NCI-H748 (cell line): Measurements from ENCODE around the gene NOL9.
"Not testable (repeated sequence)": the region's sequence is repeated elsewhere in the genome, so short reads cannot be mapped to it uniquely, and the experiment has no call there.

Experiments
- DNase-seq: peaks from one replicate; lab custom pipeline; 2025; ENCODE audit not compliant: unreplicated experiment; lab: John Stamatoyannopoulos, UW

Gene NOL9

DNA sequence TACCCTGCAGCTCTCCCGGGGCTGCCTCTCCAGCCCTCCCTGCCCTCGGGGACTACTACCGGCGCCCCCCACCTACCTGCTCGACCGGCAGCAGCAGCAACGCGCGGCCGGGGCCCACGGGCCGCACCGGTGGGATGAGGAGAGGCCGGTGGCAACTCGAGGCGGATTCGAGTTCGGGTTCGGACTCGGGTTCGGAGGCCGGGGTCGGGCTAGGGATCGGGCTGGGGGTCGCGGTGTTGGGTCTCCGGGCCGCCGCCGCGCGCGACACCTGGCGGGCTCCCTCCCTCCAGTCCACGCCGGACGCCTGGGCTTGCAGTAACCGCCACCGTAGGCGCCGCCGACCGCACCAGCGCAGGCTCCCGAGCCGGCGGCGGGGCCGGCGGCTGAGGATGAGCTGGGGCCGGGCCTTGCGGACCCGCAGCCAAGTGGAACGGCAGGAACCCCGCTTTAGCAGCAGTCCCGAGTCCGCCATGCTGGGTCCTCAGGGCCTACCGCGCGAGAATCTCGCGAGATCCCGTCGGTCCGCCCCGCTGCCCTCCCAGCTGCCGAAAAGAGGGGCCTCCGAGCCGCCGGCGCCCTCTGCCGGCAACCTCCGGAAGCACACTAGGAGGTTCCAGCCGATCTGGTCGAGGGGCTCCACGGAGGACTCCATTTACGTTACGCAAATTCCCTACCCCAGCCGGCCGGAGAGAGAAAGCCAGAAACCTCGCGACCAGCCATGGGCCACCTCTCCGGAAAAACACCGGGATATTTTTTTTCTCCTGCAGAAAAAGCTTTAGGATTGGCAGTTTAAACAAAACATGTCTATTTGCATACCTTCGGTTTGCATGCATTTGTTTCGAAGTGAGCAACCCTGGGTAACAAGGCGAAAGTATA, at the start of gene NOL9:
NOL9 (minus strand) TSS at position 483 of the 876 bp plus-strand sequence; CDS start at position 472, 11 bp downstream.
- DNase-seq, result peak; percentile 87

DNA sequence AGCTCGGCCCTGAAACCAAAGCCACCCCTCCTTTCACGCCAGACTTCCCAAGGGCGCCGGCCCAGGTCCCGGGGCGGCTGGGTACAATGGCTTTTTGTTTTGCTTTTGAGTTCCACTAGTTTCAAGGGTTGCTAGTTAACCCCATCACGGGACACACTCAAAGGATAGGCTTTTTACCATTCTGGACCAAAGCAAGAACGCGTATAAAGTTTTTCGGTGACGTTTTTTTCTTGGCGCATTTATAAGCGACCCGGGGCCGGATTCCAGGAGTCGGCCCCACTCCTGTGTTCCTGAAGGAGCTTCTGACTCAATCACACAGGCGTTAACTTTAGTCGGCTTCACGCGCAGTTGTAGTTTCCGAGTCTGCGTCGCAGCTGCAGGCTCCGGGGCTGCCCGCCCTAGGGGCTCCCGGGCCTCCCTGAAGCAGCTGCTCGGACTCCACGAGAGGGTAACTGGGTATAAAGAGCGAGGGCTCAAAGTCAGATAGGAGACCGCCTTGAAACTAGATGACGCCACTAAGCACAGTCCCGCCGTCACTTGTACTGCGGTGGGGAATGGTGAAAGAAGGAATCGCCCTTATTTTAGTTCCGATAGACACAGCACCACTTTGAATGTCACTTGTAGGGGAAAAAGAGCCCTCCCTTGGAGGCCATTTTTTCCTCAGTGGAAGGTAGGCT, 49.1 kb upstream of the NOL9 start:
- peak; percentile 29 for DNase-seq

DNA sequence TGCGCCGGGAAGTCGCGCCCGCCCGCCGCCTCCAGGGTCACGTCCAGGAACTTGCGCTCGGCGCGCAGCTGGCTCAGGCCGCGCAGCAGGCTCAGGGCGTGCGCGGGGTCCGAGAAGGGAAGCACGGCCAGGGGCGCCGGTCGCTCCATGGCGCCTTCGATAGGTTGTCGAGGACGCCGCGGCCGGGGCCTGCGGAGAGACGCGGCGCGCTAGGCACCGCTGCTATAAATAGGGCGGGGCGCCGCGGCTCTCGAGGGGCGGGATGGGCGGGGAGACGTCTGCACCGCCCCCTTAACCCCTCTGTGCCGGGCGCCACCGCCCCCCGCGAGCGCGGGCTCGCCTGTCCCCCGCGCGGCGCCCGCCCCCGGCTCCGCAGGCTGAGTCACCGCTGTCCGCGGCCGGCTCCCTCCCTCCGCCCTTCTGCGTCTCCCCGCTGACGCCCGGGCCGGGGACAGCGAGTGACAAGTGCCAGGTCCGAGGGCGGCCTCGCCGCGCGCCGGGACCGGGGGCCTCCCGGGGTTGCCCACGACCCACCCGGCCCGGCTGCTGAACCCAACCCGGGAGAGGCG, 48.4 kb upstream of the NOL9 start, which contains the start of gene KLHL21:
KLHL21 (minus strand) TSS at position 201 of the 569 bp plus-strand sequence; CDS start at position 149, 52 bp downstream.
- DNase-seq, result peak; percentile 76

DNA sequence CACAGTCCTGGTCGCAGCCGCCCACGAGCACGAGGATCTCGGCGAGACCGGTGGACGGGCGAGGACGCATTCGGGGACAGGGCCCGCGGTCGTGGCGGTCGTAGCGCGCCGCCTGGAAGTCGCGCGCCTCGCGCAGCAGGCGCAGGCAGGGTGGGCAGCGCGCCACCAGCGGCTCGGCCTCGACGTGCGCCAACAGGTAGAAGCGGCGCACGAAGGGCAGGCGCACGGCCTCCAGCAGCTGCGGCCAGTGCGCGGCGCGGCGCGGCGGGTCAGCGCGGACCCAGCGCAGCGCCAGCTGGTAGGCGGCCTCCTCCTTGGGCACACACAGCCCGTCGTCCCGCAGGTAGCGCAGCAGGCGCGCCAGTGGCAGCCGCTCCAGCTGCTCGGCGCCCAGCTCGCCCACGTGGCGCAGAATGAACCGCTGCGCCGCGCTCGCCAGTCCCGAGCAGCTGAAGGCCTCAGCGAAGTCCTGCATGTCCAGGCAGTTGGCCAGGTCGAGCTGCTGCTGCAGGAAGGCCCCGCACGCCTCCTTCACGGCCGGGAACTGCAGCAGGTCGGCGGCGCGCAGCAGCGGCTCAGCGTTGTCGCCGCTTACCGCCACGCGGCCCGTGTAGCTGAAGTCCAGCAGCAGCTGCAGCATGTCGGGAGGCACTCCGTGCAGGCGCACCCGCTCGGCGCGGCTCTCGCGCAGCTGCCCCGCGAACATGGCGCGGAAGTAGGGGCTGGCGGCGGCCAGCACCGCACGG, 47.8 kb upstream of the NOL9 start:
- peak; percentile 76 for DNase-seq

DNA sequence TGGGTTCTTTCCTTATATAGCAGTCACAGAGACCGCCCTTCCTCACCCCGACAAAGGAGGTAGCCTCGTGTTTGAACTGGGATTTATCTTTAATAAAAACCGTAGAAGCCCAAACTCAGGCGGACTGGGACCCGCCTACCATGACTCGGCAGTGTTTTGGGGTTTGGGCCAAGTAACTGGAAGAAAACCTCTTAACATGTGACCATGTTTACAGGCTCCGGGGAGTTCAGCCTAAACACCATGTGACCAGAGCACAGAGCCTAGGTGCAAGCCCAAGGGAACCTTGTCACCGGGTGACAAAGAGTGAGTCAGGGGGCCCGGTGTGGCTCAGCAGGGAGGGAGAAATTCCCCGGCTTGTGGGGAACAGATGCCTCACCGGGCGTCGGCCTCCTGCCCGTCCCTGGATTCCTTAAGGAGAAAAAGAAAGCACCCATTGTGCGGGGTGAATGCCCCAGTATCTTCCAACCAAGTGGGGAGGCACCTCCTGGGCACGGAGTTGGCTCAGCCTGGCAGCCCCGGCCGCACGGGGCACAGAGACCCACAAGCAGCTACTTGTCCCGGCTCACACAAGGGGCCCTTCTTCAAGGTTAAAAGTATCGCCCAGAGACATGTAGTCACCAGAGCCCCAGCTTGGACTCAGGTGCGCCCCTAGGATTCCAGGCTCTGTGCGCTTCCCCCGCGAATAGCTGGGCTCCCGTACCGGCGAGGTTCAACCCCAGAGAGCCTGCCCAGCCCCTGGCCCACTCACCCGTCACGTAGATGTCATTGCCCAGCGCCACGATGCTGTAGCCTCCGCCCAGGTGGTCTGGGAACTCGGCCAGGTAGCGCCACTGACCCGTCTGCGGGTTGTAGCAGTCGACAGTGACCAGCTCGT, 47.0 kb upstream of the NOL9 start:
- peak; percentile 55 for DNase-seq

DNA sequence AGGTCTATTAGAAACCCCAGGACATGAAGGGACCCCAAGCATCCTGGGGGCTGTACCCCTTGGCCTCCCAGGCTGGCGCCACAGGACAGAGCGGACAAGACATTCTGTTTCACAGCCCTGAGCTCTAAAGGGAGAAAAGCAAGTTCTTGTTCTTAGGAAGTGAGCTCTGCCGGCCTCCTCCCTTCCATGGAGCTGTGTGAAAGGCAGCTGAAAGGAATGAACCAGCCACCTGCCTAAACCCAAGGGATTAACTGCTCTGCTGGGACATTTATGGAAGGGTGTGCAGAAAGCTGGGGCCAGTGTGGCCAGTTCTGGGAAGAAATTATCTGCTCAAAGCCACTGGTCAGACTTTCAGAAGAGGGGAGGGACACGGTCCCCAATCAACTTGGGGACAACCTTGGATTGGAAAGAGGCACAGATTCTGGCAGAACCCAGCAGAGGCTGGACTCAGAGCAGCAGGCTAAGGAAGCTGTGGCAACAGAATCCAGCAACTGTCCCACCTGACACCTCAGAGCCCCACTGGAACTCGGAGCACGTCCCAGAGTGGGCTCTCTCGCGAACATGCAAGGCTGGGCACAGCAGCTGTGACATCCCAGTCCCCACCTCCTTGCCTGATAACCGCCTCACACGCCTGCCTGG, 46.2 kb upstream of the NOL9 start:
- DNase-seq, result no peak

DNA sequence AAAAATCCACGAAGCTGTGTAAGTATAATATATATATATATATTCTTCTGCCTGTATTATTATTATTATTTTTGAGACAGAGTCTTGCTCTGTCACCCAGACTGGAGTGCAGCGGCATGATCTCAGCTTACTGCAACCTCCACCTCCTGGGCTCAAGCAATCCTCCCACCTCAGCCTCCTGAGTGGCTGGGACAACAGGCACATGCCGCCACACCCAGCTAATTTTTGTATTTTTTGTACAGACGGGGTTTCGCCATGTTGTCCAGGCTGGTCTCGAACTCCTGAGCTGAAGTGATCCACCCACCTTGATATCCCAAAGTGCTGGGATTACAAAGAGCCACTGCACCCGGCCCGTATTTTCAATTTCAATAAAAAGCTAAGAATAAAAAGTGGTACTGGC, 45.7 kb upstream of the NOL9 start:
- DNase-seq, result not testable (repeated sequence)

DNA sequence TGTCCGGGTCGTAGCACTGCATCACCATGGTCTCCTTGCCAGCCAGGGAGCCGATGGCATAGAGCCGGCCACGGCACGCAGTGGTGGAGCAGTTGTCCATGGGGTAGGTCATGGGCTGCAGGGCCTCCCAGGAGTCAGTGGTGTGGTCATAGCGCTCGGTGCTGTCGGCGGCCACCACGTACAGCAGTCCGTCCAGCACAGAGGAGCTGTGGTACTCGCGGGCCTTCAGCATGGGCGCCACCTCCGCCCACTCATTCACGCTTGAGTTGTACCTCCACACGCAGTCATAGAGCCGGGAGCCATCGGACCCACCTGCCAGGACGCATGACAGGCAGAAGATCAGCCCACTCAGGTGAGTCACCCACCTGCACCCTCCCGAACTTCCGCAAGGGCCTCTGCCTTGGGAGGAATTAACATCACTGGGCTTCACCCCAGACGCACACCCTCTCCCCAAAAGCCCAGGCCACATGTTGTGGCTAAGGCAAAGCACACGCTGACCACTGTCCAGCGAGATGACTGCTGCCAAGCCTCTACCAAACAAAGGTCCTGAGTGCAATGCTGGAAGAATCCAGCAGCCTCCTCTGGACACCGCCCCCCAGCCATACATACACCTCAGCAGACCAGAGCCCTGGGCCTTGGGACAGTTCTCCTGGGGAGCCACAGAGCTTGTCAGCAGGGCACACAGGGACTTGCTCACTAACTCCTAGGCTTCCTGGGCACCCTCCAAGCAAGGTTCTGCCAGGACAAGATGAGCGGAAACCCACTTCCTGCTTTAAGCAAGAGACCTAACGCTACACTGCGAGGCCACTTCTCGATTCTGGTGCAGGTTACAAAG, 45.0 kb upstream of the NOL9 start:
- DNase-seq, result no peak

DNA sequence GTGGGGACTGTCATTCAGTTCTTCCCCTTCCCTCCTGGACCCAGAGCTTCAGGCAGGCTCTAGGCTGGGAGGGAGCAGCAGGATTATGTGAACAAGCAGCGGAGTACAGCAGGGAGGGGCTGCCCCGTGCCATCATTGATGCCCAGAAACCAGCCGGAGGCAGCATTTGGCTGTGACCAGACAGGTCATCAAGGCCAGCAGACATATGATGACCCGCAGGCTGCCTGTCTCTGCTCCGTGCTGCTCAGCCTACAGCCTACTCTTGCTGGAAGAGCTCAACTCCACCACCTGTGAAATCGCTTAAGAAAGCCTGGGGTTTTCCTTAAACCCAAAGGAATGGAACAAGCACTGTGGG, 43.4 kb upstream of the NOL9 start:
- DNase-seq, result no peak

DNA sequence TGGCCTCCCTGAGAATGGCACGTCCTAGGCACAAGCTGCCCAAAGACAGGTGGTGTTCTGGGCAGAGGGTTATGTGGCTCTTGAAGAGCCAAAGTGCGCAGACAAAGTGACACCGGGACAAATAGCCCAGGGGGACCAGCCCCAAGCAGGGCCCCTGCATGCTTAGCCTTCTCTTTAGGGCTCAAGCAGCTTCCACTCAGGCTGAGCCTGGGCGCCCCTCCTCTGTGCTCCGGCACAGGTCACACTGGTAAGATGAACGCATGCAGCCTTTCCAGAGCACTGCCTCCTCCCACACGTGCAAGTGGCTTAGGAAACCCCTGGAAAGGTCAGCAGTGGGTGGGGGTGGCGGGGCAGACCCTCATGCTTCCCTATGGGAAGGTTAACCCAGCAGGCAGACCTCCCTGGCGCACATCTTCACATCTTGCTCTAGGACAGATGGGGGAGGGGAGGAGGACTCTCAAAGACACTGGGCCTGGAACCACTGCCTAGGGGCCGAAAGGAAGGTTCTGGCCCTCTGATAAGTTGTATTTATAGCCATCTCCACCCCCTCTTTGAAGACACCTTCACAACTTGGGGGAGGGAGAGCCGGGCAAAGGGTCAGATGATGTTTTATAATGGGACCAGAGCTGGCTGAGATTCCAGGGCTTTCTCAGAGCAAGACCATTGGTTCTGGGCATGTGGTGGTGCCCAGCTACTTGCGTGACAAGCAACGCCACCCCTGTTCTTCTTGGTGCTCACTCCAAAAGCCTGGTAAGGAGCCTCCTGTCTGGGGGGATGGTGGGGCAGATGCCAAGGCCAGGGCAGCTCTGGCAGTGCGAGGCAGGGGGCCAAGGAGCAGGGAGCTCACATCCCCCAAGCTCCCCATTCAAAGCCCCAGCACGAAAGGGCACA, 42.8 kb upstream of the NOL9 start:
- no peak for DNase-seq

DNA sequence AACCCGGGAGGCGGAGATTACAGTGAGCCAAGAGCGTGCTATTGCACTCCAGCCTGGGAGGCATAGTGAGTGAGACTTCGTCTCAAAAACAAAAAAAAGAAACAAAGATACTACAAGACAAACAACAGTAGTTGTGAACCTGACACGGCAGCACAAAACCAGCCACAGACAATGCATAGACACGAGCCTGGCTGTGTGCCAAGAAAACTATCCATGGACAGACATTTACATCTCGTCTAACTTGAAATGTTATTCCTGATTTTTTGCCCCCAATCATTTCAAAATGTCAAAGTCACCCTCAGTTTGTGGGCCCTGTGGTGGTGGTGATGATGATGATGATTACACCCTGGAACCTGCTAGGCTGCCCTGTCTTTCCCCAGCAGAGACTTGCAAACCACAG, 42.0 kb upstream of the NOL9 start:
- no peak for DNase-seq

DNA sequence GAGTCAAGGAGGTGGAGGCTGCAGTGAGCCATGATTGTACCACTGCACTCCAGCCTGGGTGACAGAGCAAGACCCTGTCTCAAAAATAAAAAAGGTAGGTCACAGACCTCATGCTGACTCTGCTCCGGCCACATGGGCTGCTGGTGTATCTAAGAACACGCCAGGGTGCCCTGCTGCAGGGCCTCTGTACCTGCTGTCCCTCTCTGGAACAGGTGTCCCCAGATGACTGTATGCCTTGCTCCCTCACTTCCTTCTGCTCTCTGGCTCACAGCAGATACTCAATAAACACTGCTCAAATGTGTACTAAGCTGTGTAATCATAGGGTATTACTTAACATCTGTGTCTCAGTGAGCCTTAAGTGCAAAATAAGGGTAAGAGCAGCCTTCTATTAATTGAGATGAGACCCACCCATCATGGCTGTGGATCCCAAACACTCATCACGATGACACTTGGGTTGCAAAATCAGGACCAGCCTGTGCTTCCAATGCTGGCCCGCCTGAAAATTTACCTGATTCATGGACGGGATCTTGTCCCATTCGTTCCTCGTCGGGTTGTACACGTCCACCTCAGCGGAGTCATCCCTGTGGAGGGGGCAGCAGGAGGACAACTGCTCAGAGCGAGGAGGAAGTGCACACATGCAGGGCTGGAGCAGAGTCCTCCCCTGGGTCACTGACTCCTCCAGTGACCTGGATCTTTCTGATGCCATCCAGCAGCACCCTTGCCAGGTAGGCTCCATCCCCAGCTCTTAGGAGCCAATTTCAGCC, 40.8 kb upstream of the NOL9 start:
- DNase-seq, result no peak

DNA sequence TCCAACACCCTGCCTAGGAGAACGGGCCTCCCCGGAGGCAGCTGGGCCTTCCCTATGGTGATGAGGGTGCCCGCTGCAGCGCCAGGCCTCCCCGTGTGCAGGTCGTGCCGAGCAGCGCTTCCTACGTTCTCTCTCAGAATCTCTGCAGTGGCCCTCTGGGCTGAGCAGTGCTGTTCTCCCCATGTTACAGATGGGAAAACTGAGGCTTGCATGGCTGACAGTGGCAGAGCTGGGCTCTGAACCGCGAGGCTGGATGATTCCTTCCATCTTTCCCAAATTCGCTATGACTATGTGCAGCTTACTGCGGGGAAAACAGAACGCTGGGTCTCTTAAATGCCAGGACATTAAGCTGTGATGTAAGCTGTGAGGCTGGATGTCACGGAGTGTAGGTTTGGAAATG, 39.5 kb upstream of the NOL9 start:
- DNase-seq, result no peak

DNA sequence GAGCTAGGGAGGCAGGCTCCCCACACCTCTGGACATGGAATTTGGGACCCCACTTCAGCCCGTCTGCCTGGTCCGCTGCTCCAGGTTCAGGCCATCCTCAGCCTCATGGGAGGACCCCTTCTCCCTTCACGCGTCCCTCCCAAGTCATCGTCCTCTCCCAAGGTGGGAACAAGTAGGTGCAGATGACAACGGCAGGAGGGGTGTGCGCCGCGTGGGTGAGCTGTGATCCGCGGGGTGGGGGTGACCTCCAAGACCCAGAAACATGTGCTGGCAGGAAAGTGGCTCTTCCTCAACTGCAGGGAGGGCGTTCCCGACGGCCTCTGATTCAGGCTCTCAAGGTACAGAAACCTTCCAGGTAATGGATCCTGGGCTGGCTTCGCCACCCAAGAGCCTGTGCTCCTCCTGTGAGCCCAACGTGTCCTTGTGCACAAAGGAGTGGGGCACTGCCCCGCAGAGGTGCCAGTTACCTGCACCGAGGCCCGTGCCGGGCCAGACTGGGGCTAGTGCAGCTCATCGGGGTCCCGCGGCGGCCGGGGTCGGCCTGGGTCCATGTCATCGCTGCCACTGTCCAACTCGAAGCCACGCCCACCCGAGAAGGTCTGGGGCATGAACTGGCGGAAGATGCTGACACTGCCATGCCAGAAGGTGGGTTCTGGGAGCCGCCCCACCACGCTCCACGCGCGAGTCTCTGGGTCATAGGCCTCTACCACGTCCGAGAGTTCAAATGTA, 38.7 kb upstream of the NOL9 start:
- no peak for DNase-seq

DNA sequence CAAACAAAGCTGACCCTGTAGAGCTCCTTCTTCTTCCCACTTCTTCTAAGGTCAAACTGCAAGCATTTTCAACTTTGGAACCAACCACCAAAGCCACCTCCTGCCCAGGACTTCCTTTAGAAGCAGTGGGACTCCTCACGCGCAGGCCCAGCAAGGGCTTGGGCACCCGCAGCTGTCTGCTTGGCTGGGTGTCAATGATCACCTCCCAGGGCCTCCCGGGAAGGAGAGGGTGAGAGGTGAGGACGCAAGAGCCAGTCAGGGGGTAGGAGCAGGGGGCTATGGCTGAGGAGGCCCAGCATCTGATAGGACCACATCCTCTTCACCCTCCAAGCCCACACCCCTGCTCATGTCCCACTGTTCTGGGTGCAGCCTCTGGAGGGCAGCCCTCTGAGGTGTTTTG, 38.1 kb upstream of the NOL9 start:
- DNase-seq, result no peak

DNA sequence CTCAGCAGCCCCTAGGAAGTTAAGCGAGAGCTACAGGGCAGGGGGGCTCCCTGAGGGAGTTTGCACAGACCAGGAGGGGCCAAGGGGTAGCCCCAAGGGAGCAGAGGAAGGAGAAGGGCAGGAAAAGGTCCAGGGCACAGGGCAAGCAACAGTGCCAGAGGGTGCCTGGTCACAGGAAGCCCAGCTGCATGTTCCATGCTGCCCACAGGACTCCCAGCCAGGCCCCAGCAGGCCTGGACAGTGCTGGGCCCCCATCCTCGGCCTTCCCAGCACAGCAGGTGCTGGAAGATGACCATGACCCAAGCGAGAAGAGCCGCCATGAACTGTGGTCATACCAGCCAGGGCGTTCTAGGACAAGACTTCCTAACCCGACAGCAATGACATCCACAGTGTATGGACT, 37.3 kb upstream of the NOL9 start:
- DNase-seq, result no peak

DNA sequence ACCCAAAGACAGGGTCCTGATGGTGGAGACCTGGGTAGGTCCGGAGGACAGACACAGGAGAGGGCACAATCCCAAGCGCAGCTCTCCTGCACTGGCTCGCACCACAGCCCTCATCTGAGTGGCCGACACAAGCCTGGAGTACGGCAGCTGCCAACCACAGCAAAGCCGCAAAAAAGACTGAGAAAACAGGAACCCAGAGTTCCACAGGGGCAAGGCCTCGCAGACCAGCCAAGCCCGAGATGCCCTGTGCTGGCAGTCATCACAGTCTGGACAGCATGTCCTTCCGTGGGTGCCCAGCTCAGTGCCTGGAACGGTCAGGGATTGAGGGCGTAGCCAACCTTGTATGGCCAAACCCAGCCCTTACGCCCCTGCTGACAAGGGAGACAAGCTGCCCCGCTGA, 36.9 kb upstream of the NOL9 start:
- DNase-seq, result no peak
